ENCODE measurements around the gene NREP. TPM values are rescaled to one million over a fixed set of nuclear protein-coding genes. Genes with fewer than 3 reads are reported as not detected.

The NREP gene
- total RNA-seq, 1 donor from 2014 or later, result 27.5 TPM

DNA sequence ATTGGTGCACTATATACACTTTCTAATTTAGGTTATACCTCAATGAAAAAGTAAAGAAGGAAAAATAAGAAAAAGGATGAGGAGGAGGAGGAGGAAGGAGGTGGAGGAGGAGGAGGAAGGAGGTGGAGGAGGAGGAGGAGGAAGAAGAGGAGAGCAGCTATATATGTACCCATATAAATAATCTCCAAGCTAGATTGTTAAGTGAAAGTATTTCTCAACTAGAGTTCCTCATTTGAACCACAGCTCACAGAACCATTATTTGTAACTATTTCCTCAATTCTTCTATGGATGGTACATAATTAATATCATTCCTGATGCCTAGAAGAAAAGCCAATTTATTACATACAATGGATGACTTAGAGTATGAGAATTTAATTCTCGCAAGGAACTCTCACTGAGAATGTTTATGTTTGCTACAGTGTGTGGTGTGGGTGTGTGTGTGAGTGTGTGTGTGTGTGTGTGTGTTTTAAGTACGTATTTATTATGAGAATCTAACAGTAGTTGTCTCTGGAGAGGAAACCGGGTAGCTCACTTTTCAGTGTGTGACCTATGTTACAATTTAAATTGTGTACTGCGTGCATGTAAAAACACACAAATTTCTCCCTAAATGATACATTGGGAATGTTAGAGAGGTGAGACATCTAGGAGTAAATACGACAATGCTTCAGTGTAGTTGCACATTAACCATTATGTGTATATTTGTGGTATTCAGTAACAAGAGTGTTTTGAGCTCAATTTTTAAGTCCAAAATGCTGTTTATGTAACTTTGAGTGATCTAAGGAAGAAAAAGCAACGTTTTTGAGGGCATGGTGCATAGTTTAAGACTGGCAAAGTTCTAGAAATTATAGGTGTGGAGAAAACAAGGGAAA lies 20.2 kb upstream of the NREP start:
- intact Hi-C loops (cut with micrococcal nuclease), result no loop called here
- Histone ChIP-seq H3K9me3 (replicated peaks) (no peaks in the 10 kb centered on the region), H3K27me3 (ENCODE audit: low read depth) (no peaks in the 10 kb centered on the region), H3K4me1 (peaks cover 15% of the 10 kb centered on the region), H3K27ac (replicated peaks) (no peak overlapping the region), H3K4me3 (no peak overlapping the region), H3K36me3 (no peaks in the 10 kb centered on the region)
- no peak for DNase-seq
- TF ChIP-seq, protein P1, sequence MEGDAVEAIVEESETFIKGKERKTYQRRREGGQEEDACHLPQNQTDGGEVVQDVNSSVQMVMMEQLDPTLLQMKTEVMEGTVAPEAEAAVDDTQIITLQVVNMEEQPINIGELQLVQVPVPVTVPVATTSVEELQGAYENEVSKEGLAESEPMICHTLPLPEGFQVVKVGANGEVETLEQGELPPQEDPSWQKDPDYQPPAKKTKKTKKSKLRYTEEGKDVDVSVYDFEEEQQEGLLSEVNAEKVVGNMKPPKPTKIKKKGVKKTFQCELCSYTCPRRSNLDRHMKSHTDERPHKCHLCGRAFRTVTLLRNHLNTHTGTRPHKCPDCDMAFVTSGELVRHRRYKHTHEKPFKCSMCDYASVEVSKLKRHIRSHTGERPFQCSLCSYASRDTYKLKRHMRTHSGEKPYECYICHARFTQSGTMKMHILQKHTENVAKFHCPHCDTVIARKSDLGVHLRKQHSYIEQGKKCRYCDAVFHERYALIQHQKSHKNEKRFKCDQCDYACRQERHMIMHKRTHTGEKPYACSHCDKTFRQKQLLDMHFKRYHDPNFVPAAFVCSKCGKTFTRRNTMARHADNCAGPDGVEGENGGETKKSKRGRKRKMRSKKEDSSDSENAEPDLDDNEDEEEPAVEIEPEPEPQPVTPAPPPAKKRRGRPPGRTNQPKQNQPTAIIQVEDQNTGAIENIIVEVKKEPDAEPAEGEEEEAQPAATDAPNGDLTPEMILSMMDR (IDR thresholded peaks at IDR 0.05; ENCODE audit: borderline replicate concordance), result no peak

- Histone ChIP-seq H3K4me1 (peaks cover 15% of the 10 kb centered on the region), H3K4me3 (no peak overlapping the region), H3K9me3 (replicated peaks) (no peaks in the 10 kb centered on the region), H3K27me3 (ENCODE audit: low read depth) (no peaks in the 10 kb centered on the region), H3K36me3 (no peaks in the 10 kb centered on the region), H3K27ac (replicated peaks) (no peak overlapping the region)
- TF ChIP-seq, protein P1 (IDR thresholded peaks at IDR 0.05; ENCODE audit: borderline replicate concordance), result no peak
- intact Hi-C loops (cut with micrococcal nuclease), result no loop called here
- DNase-seq, result no peak
Measured at GRCh38 chr5:111775224-111775623, 18.2 kb upstream of the NREP start.

DNA sequence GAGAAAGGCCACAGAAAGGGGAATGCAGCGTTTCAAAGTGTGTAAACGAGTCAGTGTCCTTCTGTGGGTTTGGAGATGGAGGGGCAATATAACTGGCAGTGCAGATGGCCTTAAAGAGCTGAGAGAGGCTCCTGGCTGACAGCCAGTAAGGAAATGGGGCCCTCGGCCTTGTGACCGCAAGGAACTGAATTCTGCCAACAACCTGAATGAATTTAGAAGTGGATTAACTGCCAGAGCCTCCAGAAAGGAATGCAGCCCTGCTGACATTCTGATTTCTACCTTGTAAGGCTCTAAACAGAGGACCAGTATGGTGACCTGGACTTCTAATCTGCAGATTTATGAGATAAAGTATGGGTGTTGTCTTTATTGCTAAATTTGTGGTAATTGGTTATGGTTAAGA lies 17.5 kb upstream of the NREP start:
- H3K4me1 ChIP-seq, result peaks cover 8% of the 10 kb centered on the region
- no peaks in the 10 kb centered on the region for H3K36me3 ChIP-seq
- no peaks in the 10 kb centered on the region for H3K27me3 ChIP-seq (ENCODE audit: low read depth)
- TF ChIP-seq, protein P1 (IDR thresholded peaks at IDR 0.05; ENCODE audit: borderline replicate concordance), result no peak
- DNase-seq, result peak; percentile 17
- H3K9me3 ChIP-seq (replicated peaks), result no peaks in the 10 kb centered on the region
- no peak overlapping the region for H3K27ac ChIP-seq (replicated peaks)
- H3K4me3 ChIP-seq, result no peak overlapping the region
- intact Hi-C loops (cut with micrococcal nuclease), result no loop called here

DNA sequence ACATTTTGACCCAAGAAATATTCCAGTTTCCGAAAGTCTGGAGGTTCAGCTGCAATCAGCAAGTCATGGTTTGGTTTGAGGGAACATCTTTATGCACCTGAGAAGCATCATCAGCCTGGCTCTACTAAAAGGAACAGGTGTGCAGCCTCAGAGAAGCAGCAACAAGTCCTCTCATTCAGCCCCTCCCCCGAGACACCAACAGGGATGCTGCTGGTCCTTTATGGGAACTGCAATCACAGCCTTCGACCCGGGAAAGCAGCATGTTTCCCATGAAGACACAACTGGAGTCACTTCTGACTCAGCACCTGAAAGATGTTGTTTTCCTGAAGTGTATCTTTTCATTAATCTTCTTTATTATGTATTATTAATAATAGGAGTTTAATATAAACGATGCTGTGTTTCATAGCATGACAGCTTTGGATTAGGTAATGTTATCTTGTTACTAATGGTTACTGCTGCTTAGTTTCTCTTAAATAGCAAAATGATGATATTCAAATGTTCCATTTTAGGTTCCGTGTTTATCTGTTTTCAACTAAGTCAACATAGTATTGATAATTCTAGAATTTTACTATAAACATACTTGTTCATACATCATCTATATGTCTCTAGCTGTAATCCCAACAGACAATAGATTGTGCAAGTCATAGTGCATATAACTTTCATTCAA lies 15.6 kb upstream of the NREP start:
- H3K9me3 ChIP-seq (replicated peaks), result no peaks in the 10 kb centered on the region
- TF ChIP-seq, protein P1 (IDR thresholded peaks at IDR 0.05; ENCODE audit: borderline replicate concordance), result no peak
- H3K36me3 ChIP-seq, result no peaks in the 10 kb centered on the region
- peaks cover 8% of the 10 kb centered on the region for H3K4me1 ChIP-seq
- intact Hi-C loops (cut with micrococcal nuclease), result no loop called here
- DNase-seq, result no peak
- no peak overlapping the region for H3K4me3 ChIP-seq
- no peak overlapping the region for H3K27ac ChIP-seq (replicated peaks)
- no peaks in the 10 kb centered on the region for H3K27me3 ChIP-seq (ENCODE audit: low read depth)

DNA sequence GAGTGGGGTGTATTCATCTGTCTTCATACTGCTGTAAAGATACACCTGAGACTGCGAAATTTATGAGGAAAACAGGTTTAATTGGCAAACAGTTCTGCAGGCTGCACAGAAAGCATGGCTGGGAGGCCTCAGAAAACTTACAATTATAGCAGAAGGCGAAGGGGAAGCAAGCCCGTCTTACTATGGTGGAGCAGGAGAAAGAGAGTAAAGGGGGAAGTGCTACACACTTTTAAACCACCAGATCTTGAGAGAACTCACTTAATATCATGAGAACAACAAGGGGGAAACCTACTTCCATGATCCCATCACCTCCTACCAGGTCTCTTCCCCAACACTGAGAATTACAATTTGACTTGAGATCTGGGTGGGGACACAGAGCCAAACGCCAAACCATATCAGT lies 12.5 kb upstream of the NREP start:
- intact Hi-C loops (cut with micrococcal nuclease), result no loop called here
- no peaks in the 10 kb centered on the region for H3K9me3 ChIP-seq (replicated peaks)
- H3K4me3 ChIP-seq, result no peak overlapping the region
- no peaks in the 10 kb centered on the region for H3K27me3 ChIP-seq (ENCODE audit: low read depth)
- no peaks in the 10 kb centered on the region for H3K36me3 ChIP-seq
- H3K4me1 ChIP-seq, result peaks cover 4% of the 10 kb centered on the region
- no peak overlapping the region for H3K27ac ChIP-seq (replicated peaks)
- DNase-seq, result no peak
- TF ChIP-seq, protein P1 (IDR thresholded peaks at IDR 0.05; ENCODE audit: borderline replicate concordance), result no peak
